ENCODE measurements around the gene USF1.
A peak's percentile ranks its signal among the peaks of the same experiment; 100 is the strongest.

Gene USF1, protein sequence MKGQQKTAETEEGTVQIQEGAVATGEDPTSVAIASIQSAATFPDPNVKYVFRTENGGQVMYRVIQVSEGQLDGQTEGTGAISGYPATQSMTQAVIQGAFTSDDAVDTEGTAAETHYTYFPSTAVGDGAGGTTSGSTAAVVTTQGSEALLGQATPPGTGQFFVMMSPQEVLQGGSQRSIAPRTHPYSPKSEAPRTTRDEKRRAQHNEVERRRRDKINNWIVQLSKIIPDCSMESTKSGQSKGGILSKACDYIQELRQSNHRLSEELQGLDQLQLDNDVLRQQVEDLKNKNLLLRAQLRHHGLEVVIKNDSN

DNA sequence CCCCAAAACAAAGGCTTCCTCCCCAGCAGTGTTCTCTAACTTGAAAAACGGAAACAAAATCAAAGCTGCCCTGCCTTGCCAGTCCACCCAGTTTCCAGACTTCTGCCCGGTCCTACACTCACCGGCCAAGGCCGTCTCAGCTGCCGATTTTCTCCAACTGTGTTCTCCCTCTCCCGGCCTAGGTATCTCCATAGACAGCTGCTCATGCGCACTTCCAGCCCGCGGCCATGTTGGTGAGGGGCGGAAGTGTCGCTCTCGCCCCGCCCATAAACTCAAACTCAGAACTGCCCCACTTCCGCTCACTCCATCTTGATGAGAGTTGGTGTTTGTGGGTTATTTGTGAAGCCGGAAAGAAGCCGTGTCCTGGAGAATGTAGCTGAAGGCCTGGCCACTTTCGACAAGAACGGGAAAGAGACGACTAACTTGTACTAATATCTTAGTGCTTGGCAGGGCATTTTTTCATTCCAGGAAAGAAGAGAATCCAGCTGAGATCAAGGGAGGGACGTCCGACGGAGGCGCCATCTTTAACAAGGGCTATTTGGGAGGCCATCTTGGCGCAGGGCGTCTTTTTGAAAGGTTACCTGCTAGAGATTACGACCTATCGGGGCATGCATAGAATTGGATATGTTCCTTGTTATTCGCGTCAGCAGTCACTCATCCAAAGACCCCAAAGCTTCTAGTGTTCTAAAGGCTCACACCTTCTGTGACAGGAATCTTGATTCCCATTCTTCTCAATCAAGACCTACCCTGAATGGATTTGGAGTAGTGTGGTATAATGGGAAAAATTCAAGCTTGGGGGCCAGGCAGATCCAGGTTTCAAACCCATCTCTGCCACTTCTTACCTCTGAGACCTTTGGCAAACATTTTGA is at the start of gene USF1:
USF1 (minus strand) TSS at position 242 of the 869 bp plus-strand sequence. CDS start 2,702 bp downstream, outside the sequence.
- peak; percentile 77 for DNase-seq (ENCODE audit: low read depth)

DNA sequence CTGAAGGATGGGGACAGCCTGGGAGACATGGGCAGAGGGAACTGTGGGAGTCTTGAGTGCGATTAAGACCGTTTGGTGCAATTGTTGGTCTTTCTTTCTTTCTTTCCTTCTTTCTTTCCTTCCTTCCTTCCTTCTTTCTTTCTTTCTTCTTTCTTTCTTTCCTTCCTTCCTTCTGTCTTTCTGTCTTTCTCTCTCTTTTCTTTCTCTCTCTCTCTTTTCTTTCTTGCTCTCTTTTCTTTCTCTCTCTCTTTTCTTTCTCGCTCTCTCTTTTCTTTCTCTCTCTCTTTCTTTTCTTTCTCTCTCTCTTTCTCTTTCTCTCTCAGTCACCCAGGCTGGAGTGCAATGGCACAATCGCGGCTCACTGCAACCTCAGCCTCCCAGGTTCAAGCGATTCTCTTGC is 49.5 kb upstream of the USF1 start:
- DNase-seq (ENCODE audit: low read depth), result no peak

DNA sequence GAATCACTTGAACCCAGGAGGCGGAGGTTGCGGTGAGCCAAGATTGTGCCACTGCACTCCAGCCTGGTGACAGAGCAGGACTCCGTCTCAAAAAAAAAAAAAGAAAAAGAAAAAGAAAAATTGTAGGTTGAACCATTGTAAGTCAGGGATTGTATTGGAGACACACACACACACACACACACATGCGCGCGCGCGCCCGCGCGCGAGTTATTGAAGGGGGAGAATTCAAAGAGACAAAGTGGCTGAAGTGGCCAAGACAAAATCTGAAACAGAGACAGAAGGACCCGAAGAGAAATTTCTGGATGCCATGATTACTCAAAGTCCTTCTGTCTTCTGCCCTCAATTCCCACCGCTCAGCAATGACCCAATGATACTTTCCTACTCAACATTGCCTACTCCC is 48.7 kb upstream of the USF1 start:
- no peak for DNase-seq (ENCODE audit: low read depth)

DNA sequence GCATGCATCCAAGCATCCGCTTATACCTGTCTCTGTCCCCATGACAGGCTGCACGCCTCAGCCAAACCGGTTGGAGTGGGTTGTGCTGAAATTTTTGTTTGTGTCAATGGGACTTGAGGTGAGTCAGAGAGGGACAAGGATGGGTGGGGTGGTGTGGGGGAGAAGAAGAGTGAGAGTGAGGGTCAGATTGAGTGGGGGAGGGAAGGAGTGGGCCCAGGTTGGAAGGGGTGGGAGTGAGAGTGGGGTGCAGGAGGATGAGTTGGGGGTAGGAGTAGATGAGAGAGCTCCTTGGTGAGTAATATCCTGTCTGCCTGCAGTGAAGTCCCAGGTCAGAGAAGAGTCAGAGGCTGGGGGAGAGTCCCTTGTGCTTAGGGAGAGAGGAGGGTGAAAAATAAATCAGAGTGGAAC is 46.8 kb upstream of the USF1 start:
- DNase-seq (ENCODE audit: low read depth), result no peak

DNA sequence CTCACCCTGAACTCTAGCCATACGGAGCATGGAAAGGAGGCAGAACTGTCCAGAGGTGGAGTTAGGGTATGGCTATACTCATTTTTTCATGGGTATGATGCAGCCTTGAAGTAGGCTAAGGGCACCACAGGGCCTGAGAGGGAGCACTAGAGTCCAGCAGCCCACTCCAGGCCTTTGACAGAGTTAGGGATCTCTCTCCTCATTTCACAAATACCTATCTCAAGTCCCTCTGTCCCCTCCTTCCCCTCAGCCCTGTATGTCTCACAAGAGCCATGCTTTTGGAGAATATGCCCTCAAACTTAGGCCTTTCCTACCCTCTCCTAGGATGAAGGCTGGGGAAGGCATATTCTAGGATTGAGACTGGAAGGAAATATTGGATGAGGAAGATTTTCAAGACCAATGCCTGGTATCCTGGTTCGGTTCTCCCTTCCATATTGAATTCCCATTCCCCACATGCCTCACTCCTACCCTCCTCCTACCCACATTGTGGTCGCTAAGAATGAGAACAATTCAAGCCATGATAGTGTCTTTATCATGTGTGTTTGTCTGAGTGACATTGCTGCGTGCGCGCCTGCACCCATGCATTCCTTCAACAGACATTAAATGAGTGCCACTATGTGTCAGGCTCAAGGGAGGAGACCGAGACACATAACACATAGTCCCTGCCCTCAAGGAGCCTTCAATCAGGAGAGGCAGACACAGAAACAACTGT is 46.2 kb upstream of the USF1 start:
- DNase-seq (ENCODE audit: low read depth), result no peak

DNA sequence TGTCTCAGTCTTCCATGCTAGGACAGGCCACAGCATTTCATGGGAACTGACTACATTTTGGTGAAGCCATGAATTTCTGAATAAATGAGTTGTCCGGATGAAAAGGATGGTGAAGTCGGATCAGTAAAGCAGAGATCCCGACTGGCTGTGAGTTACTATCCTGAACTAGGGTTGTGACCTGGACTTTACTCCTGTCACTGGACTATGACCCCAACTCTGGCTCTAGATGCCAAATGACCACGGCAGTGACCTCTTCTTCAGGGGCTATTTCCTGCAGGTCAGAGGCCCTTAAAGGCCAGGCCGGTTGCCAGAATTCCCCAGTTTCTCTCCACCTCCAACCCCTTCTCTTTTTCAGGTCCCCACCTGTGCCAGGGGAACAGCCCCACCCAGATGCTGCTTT is 45.3 kb upstream of the USF1 start:
- no peak for DNase-seq (ENCODE audit: low read depth)

DNA sequence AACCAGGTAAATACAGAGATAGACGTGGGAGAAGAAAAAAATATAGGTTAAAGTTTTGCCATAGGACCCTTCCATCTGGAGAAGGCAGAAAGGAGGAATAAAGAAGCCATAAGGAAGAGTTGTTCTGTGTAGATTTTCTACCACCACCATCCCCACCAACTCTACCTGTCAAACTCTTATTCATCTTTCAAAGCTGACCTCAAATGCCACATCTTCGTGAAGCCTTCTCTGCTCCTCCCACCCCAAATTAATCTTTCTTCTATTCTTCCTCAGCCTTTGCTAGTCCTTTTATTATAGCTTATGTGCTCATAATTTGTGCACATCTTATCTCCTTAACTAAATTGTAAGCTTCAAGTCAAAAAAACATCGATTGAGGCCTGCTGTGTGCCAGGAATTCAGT is 44.8 kb upstream of the USF1 start:
- DNase-seq (ENCODE audit: low read depth), result no peak

DNA sequence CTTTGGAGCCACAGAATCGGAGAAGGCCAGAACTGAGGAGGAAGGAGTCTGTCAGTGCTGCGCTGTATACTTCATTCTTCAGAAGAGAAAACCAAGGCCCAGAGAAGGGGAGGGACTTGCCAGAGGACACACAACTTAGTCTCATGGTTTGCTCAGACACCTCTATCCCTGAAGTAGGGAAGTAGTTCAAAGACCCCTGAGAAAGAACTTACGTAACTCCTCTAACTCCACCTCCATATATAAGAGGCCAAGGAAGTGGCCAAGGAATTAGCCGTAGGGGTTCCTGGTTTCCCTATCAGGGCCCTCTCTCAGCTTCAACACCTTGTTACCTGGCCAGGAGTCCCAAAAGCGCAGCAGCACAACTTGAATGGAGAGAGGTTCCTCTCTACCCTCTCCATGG is 44.2 kb upstream of the USF1 start:
- no peak for DNase-seq (ENCODE audit: low read depth)

DNA sequence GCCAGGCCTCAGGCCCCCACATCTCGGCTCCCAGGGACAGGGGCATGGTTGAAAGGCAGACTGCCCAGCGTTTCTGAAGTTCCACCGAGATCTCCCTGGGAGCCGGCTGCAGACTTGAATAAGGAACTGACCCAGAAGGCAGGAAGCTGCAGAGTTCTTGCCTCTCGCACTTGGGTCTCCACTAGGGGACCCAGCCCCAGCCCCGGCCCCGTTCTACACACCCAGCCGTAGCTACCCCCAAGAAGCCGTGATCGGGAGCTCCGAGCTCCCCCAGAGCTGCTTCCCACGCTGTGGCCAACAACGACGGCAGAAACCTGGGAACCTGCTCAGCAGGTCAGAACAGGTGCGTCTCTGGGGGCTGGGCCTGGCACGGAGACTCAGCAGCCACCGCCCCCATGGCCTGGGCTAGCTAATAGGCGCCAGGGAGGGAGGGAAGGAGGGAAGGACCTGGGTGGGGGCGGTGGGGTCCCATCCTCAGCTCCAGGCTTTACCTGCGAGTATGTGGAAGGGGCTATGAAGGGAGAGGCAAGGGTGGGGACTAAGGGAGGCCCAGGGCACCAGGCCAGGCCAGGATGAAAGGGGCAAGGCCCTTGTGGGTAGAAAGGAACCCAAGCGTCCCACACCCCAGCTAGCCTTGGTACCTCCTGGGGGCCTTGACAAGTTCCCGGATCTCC is 43.6 kb upstream of the USF1 start, which contains the start of gene NECTIN4:
NECTIN4 (minus strand) TSS at position 308 of the 674 bp plus-strand sequence; CDS start at position 46, 262 bp downstream.
- no peak for DNase-seq (ENCODE audit: low read depth)

DNA sequence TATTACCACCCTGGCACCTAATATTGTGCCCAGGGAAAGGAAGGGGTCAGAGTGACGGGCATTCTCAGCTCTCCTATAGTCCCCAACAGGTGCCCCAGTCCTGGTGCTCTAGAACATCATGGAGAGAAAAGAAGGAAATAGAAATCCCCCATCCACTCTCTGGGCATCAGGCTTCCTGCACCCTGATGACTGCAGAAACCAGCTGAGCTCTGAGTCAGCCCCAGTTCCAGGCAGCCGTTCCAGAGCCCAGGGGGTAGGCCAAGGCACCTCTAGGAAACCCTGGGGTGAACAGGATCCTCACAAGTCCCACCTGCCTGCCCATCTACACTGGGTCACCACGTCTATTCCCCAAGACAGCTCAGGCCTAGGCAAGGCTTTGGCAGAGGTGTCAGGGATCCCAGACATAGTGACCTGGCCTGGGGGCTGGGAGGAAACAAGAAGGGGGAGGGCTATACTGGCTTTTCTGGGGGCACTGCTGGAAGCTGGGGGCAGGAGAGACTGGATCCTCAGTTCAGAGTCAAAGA is 42.9 kb upstream of the USF1 start:
- no peak for DNase-seq (ENCODE audit: low read depth)

DNA sequence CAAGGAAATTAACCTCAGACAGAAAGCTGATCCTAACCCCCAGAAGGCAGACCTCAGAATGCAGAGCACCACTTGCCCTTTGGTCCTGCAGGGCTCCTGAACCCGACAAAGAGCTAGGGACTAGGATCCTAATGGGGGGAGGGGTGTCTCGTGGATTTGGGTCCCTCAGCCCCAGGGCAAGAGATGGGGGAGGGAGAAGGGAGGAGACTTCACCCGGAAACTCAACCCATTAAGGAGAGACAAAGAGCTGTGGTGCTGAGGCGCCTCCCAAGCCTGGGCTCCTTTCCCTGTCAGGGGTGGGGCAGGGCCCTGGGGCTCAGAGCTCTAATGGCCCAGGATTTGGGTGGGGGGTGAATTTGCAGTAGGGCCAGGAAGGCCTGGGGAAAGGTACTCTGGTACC is 40.7 kb upstream of the USF1 start:
- no peak for DNase-seq (ENCODE audit: low read depth)

DNA sequence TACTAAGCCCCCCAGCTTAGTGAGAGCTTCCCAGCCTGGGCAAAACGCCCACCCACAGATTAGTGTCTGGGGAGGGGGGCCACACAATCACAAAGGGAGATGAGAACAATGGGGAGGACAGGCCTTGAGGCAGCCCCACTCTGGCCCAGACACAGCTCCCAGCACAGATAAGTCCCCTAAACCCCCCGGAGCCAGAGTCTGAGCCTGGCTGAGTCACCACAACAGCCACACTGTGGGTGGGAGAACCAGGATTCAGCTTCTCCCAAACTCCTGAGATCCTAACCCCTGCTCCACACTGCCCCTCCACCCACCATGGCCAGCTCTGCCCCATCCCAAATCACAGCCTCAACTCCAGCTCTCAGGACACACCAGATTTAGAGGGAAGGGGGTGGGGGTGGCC is 39.4 kb upstream of the USF1 start:
- DNase-seq (ENCODE audit: low read depth), result no peak

DNA sequence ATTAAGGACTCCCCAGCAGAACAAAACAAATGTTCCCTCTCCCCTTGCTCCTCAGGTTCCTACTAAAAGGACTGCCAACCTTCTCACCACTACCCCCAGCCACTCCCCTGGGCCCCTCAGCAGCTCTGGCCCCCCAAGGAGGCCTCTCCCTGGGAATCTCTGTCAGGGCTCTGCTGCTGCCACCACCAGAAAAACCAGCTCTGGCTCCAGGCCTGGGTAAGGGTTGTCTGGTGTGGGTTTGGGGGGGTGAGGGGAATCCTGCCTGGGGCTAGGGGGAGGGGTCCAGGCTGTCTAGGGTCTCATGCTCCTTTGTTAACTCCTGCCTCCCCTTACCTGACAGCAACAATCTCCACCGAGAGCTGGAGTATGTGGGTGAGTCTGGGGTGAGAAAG is 38.8 kb upstream of the USF1 start:
- DNase-seq (ENCODE audit: low read depth), result no peak

DNA sequence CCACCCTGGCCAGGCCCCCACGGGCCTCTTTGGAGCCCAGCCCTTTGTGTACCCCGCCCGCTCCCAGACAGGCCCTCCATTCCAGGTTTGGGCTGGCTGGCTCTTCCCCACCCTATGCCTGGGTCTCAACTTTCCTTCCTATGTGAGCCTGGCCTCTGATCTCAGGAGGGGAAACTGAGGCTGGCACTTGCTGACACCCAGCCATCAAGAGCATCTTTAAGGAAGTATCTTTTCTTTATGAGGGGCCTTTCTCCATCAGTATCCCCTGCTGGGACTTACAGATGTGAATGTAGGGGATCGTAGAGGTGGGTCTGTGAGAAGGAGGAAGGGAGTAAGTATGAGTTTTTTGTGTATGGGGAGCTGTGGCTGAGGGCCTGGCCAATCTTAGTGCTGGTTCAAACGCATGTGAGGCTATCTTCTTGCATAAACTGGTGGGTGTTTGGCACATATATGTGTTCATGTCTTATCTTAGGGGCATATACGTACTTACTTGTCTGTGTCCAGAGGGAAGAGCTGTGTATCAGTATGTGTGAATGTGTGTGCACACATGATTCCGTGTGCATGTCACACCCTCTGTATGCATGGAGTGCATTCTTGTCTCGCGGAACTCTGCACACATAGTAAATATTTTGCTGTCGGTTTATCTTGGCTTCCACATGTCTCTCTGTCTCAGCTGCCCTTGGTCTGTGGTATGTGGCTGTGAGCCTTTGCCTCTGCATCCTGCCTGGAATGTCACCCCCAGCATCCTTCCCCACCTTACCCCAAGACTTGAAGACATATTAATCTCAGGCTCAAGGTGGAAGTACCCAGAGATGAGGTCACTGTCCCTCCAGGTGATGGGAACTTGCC is 38.2 kb upstream of the USF1 start:
- no peak for DNase-seq (ENCODE audit: low read depth)

DNA sequence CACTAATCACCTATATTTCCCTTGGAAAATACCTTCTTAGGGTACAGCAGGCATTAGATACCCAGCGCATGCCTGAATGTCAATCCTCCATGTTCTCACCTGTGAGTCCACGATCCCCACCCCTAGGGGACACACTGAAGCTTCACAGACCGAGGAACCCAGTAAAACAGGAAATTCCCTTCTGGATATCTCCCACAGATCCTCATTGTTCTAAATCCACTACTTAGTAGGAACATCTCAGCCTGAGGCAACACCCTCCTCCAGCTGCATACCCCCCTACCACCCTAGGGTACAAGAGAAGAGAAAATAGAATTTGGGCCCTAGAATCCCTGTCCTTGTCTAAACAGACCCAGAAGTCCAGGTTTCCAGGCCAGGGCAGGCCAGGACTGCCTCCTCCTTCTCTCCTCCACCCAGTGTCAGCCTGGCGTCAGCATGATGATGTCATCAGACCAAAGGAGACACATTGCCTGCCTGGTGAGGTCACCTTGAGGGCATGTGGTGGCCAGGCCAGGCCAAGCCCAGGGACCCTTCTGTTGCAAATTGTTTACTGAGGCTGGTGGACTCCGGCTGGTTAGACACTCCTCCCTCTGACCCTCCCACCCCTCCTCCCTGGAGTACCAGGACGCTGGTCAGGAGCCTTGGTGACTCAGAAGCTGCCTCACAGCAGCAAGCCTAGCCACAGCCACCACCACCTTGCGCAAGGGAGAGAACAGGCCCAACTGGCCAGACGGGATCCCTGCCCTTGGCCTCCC is 37.4 kb upstream of the USF1 start:
- DNase-seq (ENCODE audit: low read depth), result peak; percentile 80

DNA sequence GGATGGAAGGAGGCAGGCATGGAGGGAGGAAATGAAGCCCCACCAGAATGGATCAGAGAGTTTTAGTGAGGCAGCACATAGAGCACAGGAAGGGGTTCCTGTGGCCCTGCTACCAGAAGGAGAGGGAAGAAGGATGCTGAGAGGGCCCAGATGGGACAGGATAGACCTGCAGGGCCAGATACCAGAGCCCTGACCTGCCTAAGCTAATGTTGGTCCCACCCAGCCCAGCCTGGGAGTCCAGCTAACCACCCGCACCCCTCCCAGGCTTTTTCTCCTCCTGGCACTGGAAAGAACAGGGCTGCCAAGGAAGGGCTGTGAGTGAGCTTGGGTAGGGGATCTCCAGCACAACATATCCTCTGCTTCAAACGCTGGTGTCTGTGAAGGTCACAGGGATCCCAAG is 36.7 kb upstream of the USF1 start:
- no peak for DNase-seq (ENCODE audit: low read depth)

DNA sequence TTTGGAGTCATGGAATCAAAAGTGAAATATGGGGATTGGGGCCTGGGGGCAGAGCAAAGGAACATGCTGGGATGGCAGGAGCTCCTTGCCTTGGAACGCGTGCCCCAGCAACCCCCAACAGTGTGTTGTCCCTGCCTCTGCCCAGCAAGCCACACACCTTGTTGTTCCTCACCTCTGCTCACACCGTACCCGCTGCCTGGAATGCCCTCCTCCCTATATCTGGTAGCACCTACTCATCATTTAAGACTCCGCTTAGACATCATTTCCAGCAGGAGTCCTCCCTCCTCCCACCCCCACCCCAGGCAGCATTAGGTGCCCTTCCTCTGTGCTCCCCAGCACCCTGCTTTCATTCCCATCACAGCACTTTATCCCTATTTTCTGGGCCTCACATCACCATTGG is 35.7 kb upstream of the USF1 start:
- DNase-seq (ENCODE audit: low read depth), result no peak

DNA sequence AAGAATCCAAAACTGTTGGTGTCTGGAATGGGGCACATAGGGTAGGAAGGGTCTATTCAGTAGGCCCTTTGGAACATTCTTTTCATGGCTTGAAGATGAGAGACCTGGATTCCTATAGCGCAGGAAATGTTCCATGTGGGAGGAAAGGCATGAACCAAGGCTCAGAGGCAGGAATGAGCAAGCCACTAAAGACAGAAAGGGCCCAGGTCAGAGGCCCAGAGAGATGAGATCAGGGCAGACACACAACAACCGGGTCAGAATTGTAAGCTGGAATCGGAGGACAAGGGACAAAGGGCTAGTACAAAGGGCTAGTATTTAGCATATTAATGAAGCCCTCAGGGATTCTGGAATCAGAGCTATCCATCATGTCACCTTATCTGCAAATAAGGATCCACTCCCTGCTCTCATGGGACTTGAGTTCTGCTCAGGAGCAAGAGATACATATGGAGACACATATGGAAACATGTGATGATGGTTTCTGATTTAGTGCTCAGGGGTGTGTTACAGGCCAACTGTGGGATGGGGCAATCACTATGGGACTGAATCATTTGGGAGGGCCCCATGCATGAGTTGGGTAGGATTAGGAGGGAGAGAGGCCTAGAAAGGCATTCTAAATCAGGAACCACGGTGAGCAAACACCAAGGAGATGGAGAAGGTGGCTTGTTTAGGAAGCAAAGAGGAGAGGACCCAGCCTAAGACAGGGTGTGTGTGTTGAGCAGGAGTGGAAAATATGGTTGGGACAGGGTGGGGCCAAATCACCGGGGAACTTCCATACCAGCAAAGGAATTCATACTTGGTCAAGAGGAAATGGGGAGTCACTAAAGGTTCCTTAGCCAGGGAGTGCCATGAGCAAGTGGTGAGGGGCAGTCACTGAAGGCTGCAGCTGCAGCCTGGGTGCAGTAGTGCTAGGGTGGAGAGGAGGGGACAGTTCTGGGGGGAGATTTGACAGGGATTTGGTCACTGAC is 34.9 kb upstream of the USF1 start:
- no peak for DNase-seq (ENCODE audit: low read depth)
